A549 (cell line): ENCODE data around the gene BEST2.

Experiments used
- ATOH8 ChIP-seq: fragments of 250-450 bp; sonication (Bioruptor Pico); IDR thresholded peaks from 2 replicates; pipeline ENCODE4 v1.5.0; 2020; ENCODE audit warnings: low read depth, mild to moderate bottlenecking, moderate library complexity
- CHD4 ChIP-seq: fragments of 200-600 bp; sonication (generic); IDR thresholded peaks from 2 replicates; pipeline ENCODE4 v1.6.1; 2016; ENCODE audit warnings: antibody characterized with exemption, mild to moderate bottlenecking, borderline replicate concordance
- HDAC2 ChIP-seq: fragments of 200-600 bp; sonication (generic); IDR thresholded peaks from 2 replicates; pipeline ENCODE4 v1.6.1; 2016
- HOXB5 ChIP-seq: fragments of 250-450 bp; sonication (Bioruptor Pico); IDR thresholded peaks from 2 replicates; pipeline ENCODE4 v1.5.0; 2020; ENCODE audit warnings: mild to moderate bottlenecking, moderate library complexity
- PHF8 ChIP-seq: fragments of 200-600 bp; sonication (generic); IDR thresholded peaks from 2 replicates; pipeline ENCODE4 v1.6.1; 2016; ENCODE audit warnings: low read depth, mild to moderate bottlenecking, antibody characterized with exemption, moderate library complexity, borderline replicate concordance
- POLR2A ChIP-seq: IDR thresholded peaks from 2 replicates; pipeline ENCODE4 v1.6.1; 2012; ENCODE audit warnings: mild to moderate bottlenecking, low read length
- RAD21 ChIP-seq, 2 experiments: fragments of >200 bp in 1 of 2; sonication (Bioruptor Twin) in 1 of 2; formaldehyde crosslinking in 1 of 2; IDR thresholded peaks in 1 of 2; conservative IDR thresholded peaks in 1 of 2; 2 replicates in 1 of 2; 3 replicates in 1 of 2; pipeline ENCODE4 v1.6.1; 2012 to 2018; ENCODE audit warnings: inconsistent platforms in 1 of 2
- RFX5 ChIP-seq: fragments of 450-650 bp; IDR thresholded peaks from 2 replicates; pipeline ENCODE4 v1.7.1; 2014; ENCODE audit warnings: antibody characterized with exemption, mild to moderate bottlenecking, moderate library complexity
- TF ChIP-seq, protein P1 (sequence below): fragments of >200 bp; sonication (Bioruptor Twin); formaldehyde crosslinking; IDR thresholded peaks from 3 replicates; pipeline ENCODE4 v1.5.1; 2016
- TF ChIP-seq, protein P2 (sequence below): IDR thresholded peaks from 2 replicates; pipeline ENCODE4 v1.6.1; 2012

- TF ChIP-seq POLR2A: no peak
- TF ChIP-seq, protein P1, sequence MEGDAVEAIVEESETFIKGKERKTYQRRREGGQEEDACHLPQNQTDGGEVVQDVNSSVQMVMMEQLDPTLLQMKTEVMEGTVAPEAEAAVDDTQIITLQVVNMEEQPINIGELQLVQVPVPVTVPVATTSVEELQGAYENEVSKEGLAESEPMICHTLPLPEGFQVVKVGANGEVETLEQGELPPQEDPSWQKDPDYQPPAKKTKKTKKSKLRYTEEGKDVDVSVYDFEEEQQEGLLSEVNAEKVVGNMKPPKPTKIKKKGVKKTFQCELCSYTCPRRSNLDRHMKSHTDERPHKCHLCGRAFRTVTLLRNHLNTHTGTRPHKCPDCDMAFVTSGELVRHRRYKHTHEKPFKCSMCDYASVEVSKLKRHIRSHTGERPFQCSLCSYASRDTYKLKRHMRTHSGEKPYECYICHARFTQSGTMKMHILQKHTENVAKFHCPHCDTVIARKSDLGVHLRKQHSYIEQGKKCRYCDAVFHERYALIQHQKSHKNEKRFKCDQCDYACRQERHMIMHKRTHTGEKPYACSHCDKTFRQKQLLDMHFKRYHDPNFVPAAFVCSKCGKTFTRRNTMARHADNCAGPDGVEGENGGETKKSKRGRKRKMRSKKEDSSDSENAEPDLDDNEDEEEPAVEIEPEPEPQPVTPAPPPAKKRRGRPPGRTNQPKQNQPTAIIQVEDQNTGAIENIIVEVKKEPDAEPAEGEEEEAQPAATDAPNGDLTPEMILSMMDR: no peak
- no peak for TF ChIP-seq CHD4
- no peak for TF ChIP-seq ATOH8 (CRISPR knock-in tag)
- no peak for TF ChIP-seq RFX5
- TF ChIP-seq RAD21 (conservative IDR thresholded peaks at IDR 0.05 in 1 of 2, IDR thresholded peaks at IDR 0.05 in 1 of 2): no peak
- TF ChIP-seq, protein P2, sequence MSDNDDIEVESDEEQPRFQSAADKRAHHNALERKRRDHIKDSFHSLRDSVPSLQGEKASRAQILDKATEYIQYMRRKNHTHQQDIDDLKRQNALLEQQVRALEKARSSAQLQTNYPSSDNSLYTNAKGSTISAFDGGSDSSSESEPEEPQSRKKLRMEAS: no peak
- TF ChIP-seq HDAC2: no peak
- no peak for TF ChIP-seq HOXB5 (CRISPR knock-in tag)
- TF ChIP-seq PHF8: no peak
Observed at GRCh38 chr19:12703046-12703445, 48.5 kb upstream of the BEST2 start.
